Activated naive CD4-positive, alpha-beta T cell treated with Interleukin-2 at 50 U/mL for 16 hours (primary cell): ENCODE data around the gene ZRANB1.
A peak's percentile ranks its signal among the peaks of the same experiment; 100 is the strongest.
"Not testable (repeated sequence)": the region's sequence is repeated elsewhere in the genome, so short reads cannot be mapped to it uniquely, and the experiment has no call there.

Experiments
- DNase-seq: peaks from one replicate; pipeline ENCODE4 v3.0.0-alpha.2; 2020

The ZRANB1 gene

GRCh38 chr10:124967255-124967654 lies 25.3 kb downstream of the ZRANB1 start:
- DNase-seq = no peak

GRCh38 chr10:124971276-124971675 lies 29.4 kb downstream of the ZRANB1 start:
- no peak for DNase-seq

- no peak for DNase-seq
Observed at GRCh38 chr10:124972637-124973036, 30.7 kb downstream of the ZRANB1 start.

GRCh38 chr10:124974131-124974530 lies 32.2 kb downstream of the ZRANB1 start:
- no peak for DNase-seq

GRCh38 chr10:124975977-124976514 lies 34.1 kb downstream of the ZRANB1 start:
- DNase-seq = no peak

- no peak for DNase-seq
Observed at GRCh38 chr10:124977161-124977560, 35.2 kb downstream of the ZRANB1 start.

GRCh38 chr10:124977648-124978375 lies 35.9 kb downstream of the ZRANB1 start:
- no peak for DNase-seq

GRCh38 chr10:124978376-124978725 lies 36.4 kb downstream of the ZRANB1 start:
- DNase-seq = no peak

GRCh38 chr10:124983321-124983720 lies 41.4 kb downstream of the ZRANB1 start:
- DNase-seq = no peak

GRCh38 chr10:124984376-124984775 lies 42.5 kb downstream of the ZRANB1 start:
- no peak for DNase-seq

- DNase-seq = no peak
Observed at GRCh38 chr10:124985162-124985561, 43.2 kb downstream of the ZRANB1 start.

- DNase-seq = no peak
Observed at GRCh38 chr10:124987788-124988187, 45.9 kb downstream of the ZRANB1 start.

GRCh38 chr10:124988753-124989152 lies 46.8 kb downstream of the ZRANB1 start:
- not testable (repeated sequence) for DNase-seq

GRCh38 chr10:124989526-124989925 lies 47.6 kb downstream of the ZRANB1 start:
- DNase-seq = no peak

- no peak for DNase-seq
Observed at GRCh38 chr10:124990671-124991625, 49.0 kb downstream of the ZRANB1 start.

- DNase-seq = no peak
Observed at GRCh38 chr10:124991835-124992234, 49.9 kb downstream of the ZRANB1 start.

- DNase-seq = peak; percentile 8
Observed at GRCh38 chr10:124992462-124993344, 50.8 kb downstream of the ZRANB1 start.

GRCh38 chr10:124993345-124993708 lies 51.4 kb downstream of the ZRANB1 start:
- no peak for DNase-seq

- no peak for DNase-seq
Observed at GRCh38 chr10:124993736-124994451, 52.0 kb downstream of the ZRANB1 start.

- DNase-seq = no peak
Observed at GRCh38 chr10:124994573-124995473, 52.9 kb downstream of the ZRANB1 start.

GRCh38 chr10:124995605-124996004 lies 53.7 kb downstream of the ZRANB1 start:
- DNase-seq = no peak
